ENCODE results near the gene TSLP. TPM values are rescaled to one million over a fixed set of nuclear protein-coding genes. Genes with fewer than 3 reads are reported as not detected.

Gene TSLP
- polyA plus RNA-seq, 3 donors = 0.11 TPM; not detected in 2

- no CpG with 5 or more reads among the region's 2 CpGs for WGBS (ENCODE audit: insufficient coverage)
- peaks cover 74 to 80% of the 10 kb centered on the region in 2 donors for H3K36me3 Mint-ChIP-seq
- no peak overlapping the region for H3K4me3 Mint-ChIP-seq
These were observed 34.9 kb downstream of the TSLP start for GRCh38 chr5:111106320-111106948.

GRCh38 chr5:111107371-111107770 is 35.9 kb downstream of the TSLP start:
- Histone ChIP-seq H3K79me2 (ENCODE audit: insufficient read depth, low read length) (no peaks in the 10 kb centered on the region), H4K20me1 (ENCODE audit: insufficient read depth, low read length) (no peaks in the 10 kb centered on the region), H3K27me3 (ENCODE audit: control insufficient read depth in 2 of 2, insufficient read depth in 2 of 2, low read length in 2 of 2) (no peaks in the 10 kb centered on the region), H3K36me3 (replicated peaks in 1 of 2; ENCODE audit: control insufficient read depth in 1 of 2, insufficient read depth in 2 of 2, low read length in 2 of 2) (peaks cover 95 to 100% of the 10 kb centered on the region in 2 donors), H3K4me1 (ENCODE audit: control insufficient read depth in 1 of 2, insufficient read depth in 2 of 2, low read length in 2 of 2) (no peaks in the 10 kb centered on the region), H3K27ac (ENCODE audit: low read depth in 1 of 2, low read length in 2 of 2) (no peak overlapping the region), H3K4me3 (replicated peaks in 1 of 3; ENCODE audit: low read depth in 2 of 3, low read length in 3 of 3) (no peak overlapping the region), H3K9ac (ENCODE audit: insufficient read depth, low read length, poor library complexity, severe bottlenecking) (no peak overlapping the region), H3K9me3 (replicated peaks in 1 of 2; ENCODE audit: control insufficient read depth in 1 of 2, insufficient read depth in 1 of 2, low read length in 2 of 2) (no peaks in the 10 kb centered on the region), H3K4me2 (replicated peaks; ENCODE audit: extremely low read depth, low read length, poor library complexity, severe bottlenecking) (no peak overlapping the region), H2AFZ (ENCODE audit: insufficient read depth, low read depth, low read length, poor library complexity, severe bottlenecking) (no peak overlapping the region)
- Mint-ChIP-seq H3K4me1 (peaks cover 7% of the 10 kb centered on the region), H3K4me3 (no peak overlapping the region), H3K36me3 (peaks cover 79 to 84% of the 10 kb centered on the region in 2 donors), H3K27ac (no peak overlapping the region), H3K27me3 (ENCODE audit: low read depth in 3 of 3) (no peaks in the 10 kb centered on the region), H3K9me3 (no peaks in the 10 kb centered on the region)
- no peak for TF ChIP-seq CTCF (IDR thresholded peaks at IDR 0.05)
- no CpG with 5 or more reads among the region's 2 CpGs for WGBS (ENCODE audit: insufficient coverage)
- no peak for DNase-seq
- intact Hi-C loops (cut with micrococcal nuclease) = no loop called here

More at GRCh38 chr5:111106320-111106948, 34.9 kb downstream of the TSLP start:
- no peaks in the 10 kb centered on the region for H3K4me1 ChIP-seq (ENCODE audit: control insufficient read depth in 1 of 2, insufficient read depth in 2 of 2, low read length in 2 of 2)
- peaks cover 94 to 100% of the 10 kb centered on the region in 2 donors for H3K36me3 ChIP-seq (replicated peaks in 1 of 2; ENCODE audit: control insufficient read depth in 1 of 2, insufficient read depth in 2 of 2, low read length in 2 of 2)
- H3K4me2 ChIP-seq (replicated peaks; ENCODE audit: extremely low read depth, low read length, poor library complexity, severe bottlenecking) = no peak overlapping the region
- intact Hi-C loops (cut with micrococcal nuclease) = no loop called here
- no peak overlapping the region for H3K4me3 ChIP-seq (replicated peaks in 1 of 3; ENCODE audit: low read depth in 2 of 3, low read length in 3 of 3)
- Mint-ChIP-seq H3K9me3 (no peaks in the 10 kb centered on the region), H3K27ac (peak overlapping the region in 2 of 7 donors; percentile 12 to 22), H3K4me1 (peaks cover 7% of the 10 kb centered on the region), H3K27me3 (ENCODE audit: low read depth in 3 of 3) (peaks cover 0 to 2% (median 0%) of the 10 kb centered on the region in 3 donors)
- no peak overlapping the region for H3K27ac ChIP-seq (ENCODE audit: low read depth in 1 of 2, low read length in 2 of 2)
- H3K27me3 ChIP-seq (ENCODE audit: control insufficient read depth in 2 of 2, insufficient read depth in 2 of 2, low read length in 2 of 2) = no peaks in the 10 kb centered on the region
- H3K9ac ChIP-seq (ENCODE audit: insufficient read depth, low read length, poor library complexity, severe bottlenecking) = no peak overlapping the region
- no peak for TF ChIP-seq CTCF (IDR thresholded peaks at IDR 0.05)
- H3K9me3 ChIP-seq (replicated peaks in 1 of 2; ENCODE audit: control insufficient read depth in 1 of 2, insufficient read depth in 1 of 2, low read length in 2 of 2) = no peaks in the 10 kb centered on the region
- DNase-seq = no peak
- H2AFZ ChIP-seq (ENCODE audit: insufficient read depth, low read depth, low read length, poor library complexity, severe bottlenecking) = no peak overlapping the region
- no peaks in the 10 kb centered on the region for H3K79me2 ChIP-seq (ENCODE audit: insufficient read depth, low read length)
- H4K20me1 ChIP-seq (ENCODE audit: insufficient read depth, low read length) = no peaks in the 10 kb centered on the region

Data from CD14-positive monocyte (primary cell).